HepG2 (cell line): ENCODE measurements around the gene OST4. TPM values are rescaled to one million over a fixed set of nuclear protein-coding genes. Genes with fewer than 3 reads are reported as not detected.

Experiments used
- ATAC-seq: fragments of 200-7000 bp; cut with Tn5 transposase; 3 replicates; pipeline ENCODE4 v1.9.1; 2020; ENCODE audit warnings: mild to moderate bottlenecking, moderate library complexity
- BruUV-seq: library from RNA; stranded (reverse); fragments of 400-500 nt; replicated peaks from 2 replicates; lab custom pipeline; 2021; lab: Mats Ljungman, UMichigan
- CTCF ChIA-PET: fragments of 300-600 bp; formaldehyde crosslinking; extraction: SDS; loops from one replicate; lab custom pipeline; 2021; ENCODE audit warnings: low total read pairs, inconsistent platforms, low intra/inter-chr PET ratio; lab: Yijun Ruan, JAX
- POLR2A ChIA-PET: fragments of 350-600 bp; sonication (Branson Sonifier 250); formaldehyde crosslinking; loops from one replicate; lab custom pipeline; 2020; ENCODE audit warnings: antibody characterized with exemption, inconsistent platforms; lab: Yijun Ruan, JAX
- DNase-seq: peaks from one replicate; pipeline ENCODE4 v3.0.0-alpha.2; 2015; ENCODE audit warnings: low spot score
- FAIRE-seq: peaks from 3 replicates; lab custom pipeline; 2011; peaks lifted over from hg19 to GRCh38; lab: Jason Lieb, UNC
- H2AFZ ChIP-seq: one replicate; pipeline ENCODE4 v1.6.1; 2011; ENCODE audit warnings: low read length, inconsistent platforms
- H3K27ac ChIP-seq: fragments of 300-600 bp; 3 replicates; pipeline ENCODE4 v1.8.0; 2011; ENCODE audit warnings: mixed run types, mild to moderate bottlenecking, mixed read lengths, low read length, inconsistent platforms; ENCODE audit not compliant: insufficient read depth; ENCODE audit errors: extremely low read length
- H3K27me3 ChIP-seq, 2 experiments: fragments of 200-600 bp in 1 of 2; 2 replicates in 1 of 2; 3 replicates in 1 of 2; pipeline versions ENCODE4 v1.6.0 to v1.8.0; 2011; ENCODE audit warnings: low read length in 2 of 2, mild to moderate bottlenecking in 2 of 2, moderate library complexity in 2 of 2, inconsistent platforms in 1 of 2; ENCODE audit not compliant: insufficient read depth in 2 of 2, control insufficient read depth in 1 of 2
- H3K36me3 ChIP-seq, 2 experiments: fragments of 200-600 bp in 1 of 2; replicated peaks in 1 of 2; 2 replicates in 1 of 2; 3 replicates in 1 of 2; pipeline versions ENCODE4 v1.5.1 to v1.8.0; 2011; ENCODE audit warnings: low read length in 2 of 2, inconsistent platforms in 1 of 2; ENCODE audit not compliant: insufficient read depth in 2 of 2, control insufficient read depth in 1 of 2
- H3K4me1 ChIP-seq: 2 replicates; pipeline ENCODE4 v1.5.1; 2012; ENCODE audit warnings: low read length, inconsistent platforms; ENCODE audit not compliant: insufficient read depth
- H3K4me2 ChIP-seq: 2 replicates; pipeline ENCODE4 v1.6.0; 2011; ENCODE audit warnings: low read depth, low read length, inconsistent platforms
- H3K4me3 ChIP-seq, 3 experiments: fragments of 200-600 bp in 1 of 3; sonication (generic), shearing (Covaris generic) in 1 of 3; replicated peaks in 1 of 3; 2 replicates each; pipeline ENCODE4 v1.5.1; 2011 to 2016; ENCODE audit warnings: low read length in 3 of 3, inconsistent platforms in 2 of 3, low read depth in 2 of 3, mild to moderate bottlenecking in 2 of 3, control low read depth in 1 of 3, mixed read lengths in 1 of 3; ENCODE audit not compliant: insufficient read depth in 1 of 3
- H3K79me2 ChIP-seq: one replicate; pipeline ENCODE4 v1.6.1; 2011; ENCODE audit warnings: low read length, inconsistent platforms; ENCODE audit not compliant: insufficient read depth
- H3K9ac ChIP-seq: 2 replicates; pipeline ENCODE4 v1.6.0; 2011; ENCODE audit warnings: mild to moderate bottlenecking, low read depth, low read length, inconsistent platforms; ENCODE audit not compliant: insufficient read depth
- H3K9me3 ChIP-seq: 2 replicates; pipeline ENCODE4 v1.5.1; 2012; ENCODE audit warnings: mild to moderate bottlenecking, low read length
- H4K20me1 ChIP-seq: 2 replicates; pipeline ENCODE4 v1.6.0; 2011; ENCODE audit warnings: inconsistent platforms, mild to moderate bottlenecking, low read length, moderate library complexity; ENCODE audit not compliant: insufficient read depth
- FOXM1 ChIP-seq: sonication (generic); formaldehyde crosslinking; IDR thresholded peaks from 2 replicates; pipeline ENCODE4 v1.5.0; 2020; ENCODE audit warnings: missing genetic modification reagents
- NFE2L2 ChIP-seq: fragments of 150-350 bp; IDR thresholded peaks from 2 replicates; pipeline ENCODE4 v1.6.1; 2014; ENCODE audit warnings: low read length
- NR2F1 ChIP-seq, 2 experiments: fragments of 450-650 bp in 1 of 2; formaldehyde crosslinking in 1 of 2; IDR thresholded peaks; 2 replicates each; pipeline versions ENCODE4 v1.5.0 to v1.6.1; 2016 to 2020; ENCODE audit warnings: mild to moderate bottlenecking in 1 of 2, missing compliant biosample characterization in 1 of 2, missing genetic modification reagents in 1 of 2, moderate library complexity in 1 of 2
- POLR2AphosphoS5 ChIP-seq: IDR thresholded peaks from 2 replicates; pipeline ENCODE4 v1.6.1; 2012; ENCODE audit warnings: low read depth, low read length
- REST ChIP-seq, 2 experiments: IDR thresholded peaks; 2 replicates each; pipeline ENCODE4 v1.6.1; 2011 to 2012; ENCODE audit warnings: low read length in 2 of 2, borderline replicate concordance in 1 of 2, low read depth in 1 of 2, mild to moderate bottlenecking in 1 of 2, moderate library complexity in 1 of 2
- TRAFD1 ChIP-seq: sonication (generic); formaldehyde crosslinking; IDR thresholded peaks from 2 replicates; pipeline ENCODE4 v1.5.1; 2020; ENCODE audit warnings: missing genetic modification reagents, mild to moderate bottlenecking, borderline replicate concordance
- ZC3H13 ChIP-seq: sonication (generic); formaldehyde crosslinking; IDR thresholded peaks from 2 replicates; pipeline ENCODE4 v1.8.1; 2023; ENCODE audit warnings: mild to moderate bottlenecking, missing genetic modification reagents, moderate library complexity
- ZSCAN21 ChIP-seq: sonication (generic); formaldehyde crosslinking; IDR thresholded peaks from 2 replicates; pipeline ENCODE4 v1.8.0; 2022; ENCODE audit warnings: mild to moderate bottlenecking, missing genetic modification reagents, moderate library complexity, borderline replicate concordance
- WGBS: methylation state at CpG from one replicate; pipeline ENCODE4 v1.1.6; 2017; ENCODE audit warnings: low lambda C conversion rate; 5-methylcytosine and 5-hydroxymethylcytosine counted together
- in situ Hi-C: cut with HindIII; loops from 2 replicates; pipeline ENCODE4 v1.10.0; 2017; ENCODE audit warnings: low pct_unique_long_range_greater_than_20kb; ENCODE audit not compliant: extremely low pct_ligation_motif_present
- intact Hi-C: fragments of 100-400 bp; cut with micrococcal nuclease; formaldehyde crosslinking; loops from one replicate; pipeline ENCODE4 v1.10.0; 2022; ENCODE audit not compliant: unreplicated experiment
- polyA plus RNA-seq, 8 experiments: library from polyadenylated mRNA; depleted of rRNA in 3 of 8; stranded (reverse) in 7 of 8; unstranded in 1 of 8; fragments of >200 nt; fragmentation: Illumina TruSeq in 4 of 8; extraction: Trizol in 4 of 8; gene quantifications; 2 replicates each; pipeline versions ENCODE4 v1.2.1 to v1.2.3, GENCODE V29; 2011 to 2016; ENCODE audit warnings: low read depth in 4 of 8, missing spikeins in 1 of 8, mixed read lengths in 1 of 8; ENCODE audit not compliant: insufficient read depth in 1 of 8
- total RNA-seq, 5 experiments: library from RNA; depleted of rRNA; stranded (reverse); fragments of >200 nt; fragmentation: Illumina TruSeq; extraction: Trizol; gene quantifications; 2 replicates each; pipeline ENCODE4 v1.2.3, GENCODE V29; 2016; ENCODE audit warnings: low read depth in 1 of 5
- TF ChIP-seq, protein P1 (sequence below): sonication (generic); formaldehyde crosslinking; IDR thresholded peaks from 2 replicates; pipeline ENCODE4 v1.8.0; 2022; ENCODE audit warnings: mild to moderate bottlenecking, missing genetic modification reagents, moderate library complexity

The OST4 gene
- total and polyA plus RNA-seq, 2 of the 13 experiments (the other 11 are each of a cell fraction or from before 2014, with no cell fraction given) = 498 to 584 TPM

DNA sequence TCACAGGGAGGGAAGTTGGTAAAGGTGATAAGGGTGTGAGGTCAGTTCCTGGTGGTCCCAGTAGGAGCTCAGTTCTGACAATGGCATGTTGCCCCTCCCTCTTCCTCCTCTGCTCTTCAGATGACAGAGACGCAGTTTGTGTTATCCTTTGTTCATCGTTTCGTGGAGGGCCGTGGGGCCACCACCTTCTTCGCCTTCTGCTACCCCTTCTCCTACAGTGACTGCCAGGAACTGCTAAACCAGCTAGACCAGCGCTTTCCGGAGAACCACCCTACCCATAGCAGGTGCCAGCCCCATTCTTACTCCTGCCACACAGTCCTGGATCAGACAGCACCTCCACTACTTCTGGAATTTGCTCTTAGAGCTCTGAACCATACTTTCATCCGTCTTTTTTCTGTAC lies 17.7 kb downstream of the OST4 start (continued):
- TF ChIP-seq, protein P1, sequence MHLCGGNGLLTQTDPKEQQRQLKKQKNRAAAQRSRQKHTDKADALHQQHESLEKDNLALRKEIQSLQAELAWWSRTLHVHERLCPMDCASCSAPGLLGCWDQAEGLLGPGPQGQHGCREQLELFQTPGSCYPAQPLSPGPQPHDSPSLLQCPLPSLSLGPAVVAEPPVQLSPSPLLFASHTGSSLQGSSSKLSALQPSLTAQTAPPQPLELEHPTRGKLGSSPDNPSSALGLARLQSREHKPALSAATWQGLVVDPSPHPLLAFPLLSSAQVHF (CRISPR knock-in tag) = no peak
- TF ChIP-seq FOXM1 (CRISPR knock-in tag) (no peak), NR2F1 (CRISPR knock-in tag; IDR thresholded peaks at IDR 0.05) (no peak)

DNA sequence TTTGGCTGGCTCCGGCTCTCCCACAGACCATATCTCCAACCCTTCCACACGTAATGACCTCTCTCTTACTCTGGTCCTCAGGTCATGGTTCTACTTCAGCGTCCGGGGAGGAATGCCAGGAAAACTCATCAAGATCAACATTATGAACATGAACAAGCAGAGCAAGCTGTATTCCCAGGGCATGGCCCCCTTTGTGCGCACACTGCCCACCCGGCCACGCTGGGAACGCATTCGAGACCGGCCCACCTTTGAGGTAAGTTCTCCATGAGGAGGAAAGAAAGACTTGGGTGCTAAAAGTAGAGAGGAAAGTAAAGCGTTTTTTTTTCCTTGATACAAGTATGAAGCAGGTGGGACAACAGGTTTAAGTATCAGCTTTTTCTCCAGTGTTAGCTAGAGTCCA lies 18.1 kb downstream of the OST4 start:
- peaks cover 8% of the 10 kb centered on the region for H3K79me2 ChIP-seq
- no peaks in the 10 kb centered on the region; a peak in 1 of 5 replicates for H3K27me3 ChIP-seq
- no TSS peak for BruUV-seq
- peak overlapping the region; percentile 81; the same call in 1 of the 2 replicates for H3K4me2 ChIP-seq
- ATAC-seq (no peak), FAIRE-seq (no peak), DNase-seq (no peak)
- H2AFZ ChIP-seq = no peak overlapping the region
- TF ChIP-seq ZSCAN21 (CRISPR knock-in tag) = no peak
- no peak for TF ChIP-seq NFE2L2
- TF ChIP-seq REST (IDR thresholded peaks at IDR 0.05; ENCODE audit: borderline replicate concordance in 1 of 2, low read depth in 1 of 2, low read length in 2 of 2) = no peak
- no peak for TF ChIP-seq ZC3H13 (CRISPR knock-in tag)
- TF ChIP-seq POLR2AphosphoS5 = 0 out of 2 replicates have a peak, but pooled peaks have one; percentile 25
- no peak for TF ChIP-seq TRAFD1 (CRISPR knock-in tag)
- 89% methylated on average over 11 of the region's 11 CpGs for WGBS
- POLR2A ChIA-PET = interaction anchor here (0.9 to 6.4 kb wide), 4 partner anchors 10 to 34 kb away, joined by 3 to 100 read pairs (median 73); partner anchors contain the start of genes EMILIN1 and OST4
- H3K9ac ChIP-seq = no peak overlapping the region
- intact Hi-C loops (no loop called here), in situ Hi-C loops (no loop called here)
- H4K20me1 ChIP-seq = peaks cover 3% of the 10 kb centered on the region; the same call in 1 of the 2 replicates
- H3K9me3 ChIP-seq = no peaks in the 10 kb centered on the region
- H3K27ac ChIP-seq = no peak overlapping the region
- H3K4me3 ChIP-seq = no peak overlapping the region
- peaks cover 24% of the 10 kb centered on the region for H3K4me1 ChIP-seq
- peaks cover 11 to 52% of the 10 kb centered on the region in 2 experiments for H3K36me3 ChIP-seq
- CTCF ChIA-PET = no interaction called here
